Measurements from ENCODE around the gene TBX6.

TBX6 gene

GRCh38 chr16:30086291-30087140 lies 5.2 kb downstream of the TBX6 start:
- DNase-seq (ENCODE audit: low read depth, low spot score): no peak

GRCh38 chr16:30085820-30086219 lies 5.9 kb downstream of the TBX6 start:
- DNase-seq (ENCODE audit: low read depth, low spot score): no peak

- DNase-seq (ENCODE audit: low read depth, low spot score): no peak
Observed at GRCh38 chr16:30085247-30085646, 6.5 kb downstream of the TBX6 start.

- no peak for DNase-seq (ENCODE audit: low read depth, low spot score)
Observed at GRCh38 chr16:30084816-30085159, 6.9 kb downstream of the TBX6 start.

GRCh38 chr16:30084096-30084815 lies 7.5 kb downstream of the TBX6 start:
- no peak for DNase-seq (ENCODE audit: low read depth, low spot score)

- no peak for DNase-seq (ENCODE audit: low read depth, low spot score)
Observed at GRCh38 chr16:30083216-30084055, 8.3 kb downstream of the TBX6 start.

GRCh38 chr16:30082545-30083090 lies 9.1 kb downstream of the TBX6 start:
- DNase-seq (ENCODE audit: low read depth, low spot score): no peak

DNA sequence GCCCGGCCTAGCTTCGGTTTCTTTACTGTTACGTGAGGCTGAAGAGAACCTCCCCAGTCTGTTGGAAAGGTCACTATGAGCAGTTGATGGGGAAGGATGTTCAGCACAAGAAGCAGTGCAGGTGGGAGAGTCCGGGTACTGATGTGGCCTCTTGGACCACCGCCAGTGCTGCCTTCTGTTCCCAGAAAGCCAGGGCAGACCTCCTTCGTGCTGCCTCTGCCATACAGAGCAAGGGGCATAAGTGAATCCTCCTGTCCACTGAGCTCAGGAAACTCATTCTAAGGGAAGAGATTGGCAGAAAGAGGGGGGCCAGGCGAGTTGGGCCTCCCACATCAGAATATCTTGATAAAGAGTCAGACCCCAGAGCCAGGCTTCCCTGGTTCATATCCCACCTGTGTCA lies 12.2 kb downstream of the TBX6 start:
- no peak for DNase-seq (ENCODE audit: low read depth, low spot score)

- no peak for DNase-seq (ENCODE audit: low read depth, low spot score)
Observed at GRCh38 chr16:30078744-30079143, 13.0 kb downstream of the TBX6 start.

DNA sequence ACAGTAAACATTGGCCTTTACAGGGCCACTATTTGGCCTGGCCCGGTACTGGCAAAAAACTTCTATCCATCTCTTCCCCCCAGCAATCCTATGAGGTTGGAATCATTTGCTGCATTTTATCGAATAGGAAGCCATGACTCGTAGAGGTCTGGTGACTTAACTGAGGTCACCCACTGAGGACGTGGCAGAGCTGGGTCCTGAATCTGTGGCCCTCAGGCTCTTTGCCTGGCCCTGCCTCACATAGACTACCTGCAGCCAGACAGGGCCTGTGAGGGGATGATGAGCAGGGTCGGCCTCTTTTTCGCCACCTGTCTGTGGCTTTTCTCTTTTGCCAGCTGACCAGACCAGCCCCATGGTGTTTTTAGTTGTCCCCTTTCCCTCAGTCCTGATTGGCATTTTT lies 14.1 kb downstream of the TBX6 start:
- DNase-seq (ENCODE audit: low read depth, low spot score): no peak

DNA sequence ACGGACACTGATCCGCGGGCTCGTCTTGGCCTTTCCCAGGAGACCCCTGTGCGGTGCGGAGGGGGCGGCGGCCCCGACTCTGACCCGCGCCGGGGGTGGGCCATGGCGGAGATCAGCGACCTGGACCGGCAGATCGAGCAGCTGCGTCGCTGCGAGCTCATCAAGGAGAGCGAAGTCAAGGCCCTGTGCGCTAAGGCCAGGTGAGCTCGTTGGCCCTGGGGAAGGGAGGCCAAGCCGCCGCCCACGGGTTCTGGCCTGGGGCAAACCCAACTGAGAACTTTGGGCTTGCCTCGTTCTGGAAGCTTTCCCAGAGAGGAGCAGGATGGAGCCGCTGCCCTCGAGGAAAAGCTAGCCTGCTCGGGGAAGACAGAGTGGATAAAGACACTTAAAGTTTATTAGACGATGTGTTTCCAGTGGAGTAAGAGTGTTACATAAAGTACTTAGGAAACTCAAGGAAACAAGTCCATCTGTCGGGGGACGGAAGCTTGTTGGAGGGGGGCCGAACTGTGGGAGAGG lies 15.4 kb downstream of the TBX6 start:
- no peak for DNase-seq (ENCODE audit: low read depth, low spot score)

DNA sequence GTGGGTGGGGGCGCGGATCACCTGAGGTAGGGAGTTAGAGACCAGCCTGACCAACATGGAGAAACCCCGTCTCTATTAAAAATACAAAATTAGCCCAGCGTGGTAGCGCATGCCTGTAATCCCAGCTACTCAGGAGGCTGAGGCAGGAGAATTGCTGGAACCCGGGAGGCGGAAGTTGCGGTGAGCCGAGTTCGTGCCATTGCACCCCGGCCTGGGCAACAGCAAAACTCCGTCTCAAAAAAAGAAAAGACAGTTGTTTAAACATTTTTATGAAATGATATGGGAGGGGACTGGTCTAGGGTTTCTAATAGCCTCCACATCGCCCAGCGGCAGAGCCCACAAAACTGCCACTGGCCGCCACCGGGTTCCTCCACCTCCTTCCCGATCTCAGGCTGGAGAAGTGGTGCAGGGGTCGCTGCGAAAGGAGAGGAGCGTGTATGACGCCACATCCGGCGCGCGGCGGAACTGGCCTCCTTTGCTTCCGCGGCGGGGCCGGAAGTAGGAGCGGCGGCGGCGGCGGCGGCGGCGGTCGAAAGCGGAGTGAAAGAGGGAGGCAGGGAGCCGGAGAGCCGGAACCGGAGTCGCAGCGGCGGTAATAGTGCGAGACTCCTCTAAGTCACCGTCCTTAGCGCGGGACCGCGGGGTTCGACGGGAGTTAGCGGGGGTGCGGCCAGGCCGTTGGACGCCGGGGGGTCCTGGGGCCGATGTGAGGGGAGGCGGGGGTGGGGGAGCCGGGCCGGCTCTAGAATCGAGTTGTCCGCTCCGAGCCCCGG lies 16.0 kb downstream of the TBX6 start, which contains the start of gene PPP4C:
PPP4C (plus strand) TSS at position 492 of the 773 bp plus-strand sequence. CDS start 384 bp downstream, outside the sequence.
- DNase-seq (ENCODE audit: low read depth, low spot score): peak; percentile 74

DNA sequence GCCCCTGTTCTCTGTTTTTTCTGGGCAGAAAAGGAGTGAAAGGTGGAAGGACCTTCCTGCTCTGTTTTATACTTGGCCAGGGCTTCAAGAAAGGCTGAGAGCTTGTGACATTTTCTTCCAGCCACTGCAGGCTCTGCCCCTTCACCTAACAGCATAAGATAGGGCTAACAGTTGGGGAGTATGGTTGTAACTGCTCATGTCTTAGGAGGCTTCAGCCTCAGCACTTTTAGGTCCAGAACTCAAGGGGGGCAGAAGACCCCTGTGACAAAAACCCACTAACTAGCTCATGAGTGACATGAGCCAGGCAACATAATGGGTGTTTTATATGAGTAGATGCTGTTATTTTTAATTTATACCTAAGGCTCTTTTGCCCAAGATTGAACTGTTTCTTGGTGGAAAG lies 21.2 kb downstream of the TBX6 start:
- no peak for DNase-seq (ENCODE audit: low read depth, low spot score)

DNA sequence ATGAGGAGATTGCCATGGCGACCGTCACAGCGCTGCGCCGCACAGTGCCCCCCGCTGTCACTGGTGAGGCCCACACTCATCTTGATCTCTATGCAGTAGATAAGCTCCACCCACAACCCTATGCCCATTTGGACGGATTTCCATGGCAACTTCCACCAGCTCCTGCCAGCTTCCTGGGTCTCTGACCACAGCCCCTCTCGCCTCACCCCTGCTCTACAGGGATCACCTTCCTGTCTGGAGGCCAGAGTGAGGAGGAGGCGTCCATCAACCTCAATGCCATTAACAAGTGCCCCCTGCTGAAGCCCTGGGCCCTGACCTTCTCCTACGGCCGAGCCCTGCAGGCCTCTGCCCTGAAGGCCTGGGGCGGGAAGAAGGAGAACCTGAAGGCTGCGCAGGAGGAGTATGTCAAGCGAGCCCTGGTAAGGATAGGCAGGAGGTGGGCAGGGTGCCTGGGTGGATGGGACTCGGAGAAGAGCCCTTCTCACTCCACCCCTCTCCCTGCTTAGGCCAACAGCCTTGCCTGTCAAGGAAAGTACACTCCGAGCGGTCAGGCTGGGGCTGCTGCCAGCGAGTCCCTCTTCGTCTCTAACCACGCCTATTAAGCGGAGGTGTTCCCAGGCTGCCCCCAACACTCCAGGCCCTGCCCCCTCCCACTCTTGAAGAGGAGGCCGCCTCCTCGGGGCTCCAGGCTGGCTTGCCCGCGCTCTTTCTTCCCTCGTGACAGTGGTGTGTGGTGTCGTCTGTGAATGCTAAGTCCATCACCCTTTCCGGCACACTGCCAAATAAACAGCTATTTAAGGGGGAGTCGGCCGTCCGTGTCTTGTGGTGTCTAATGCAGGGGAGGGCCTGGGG lies 21.9 kb downstream of the TBX6 start:
- no peak for DNase-seq (ENCODE audit: low read depth, low spot score)

DNA sequence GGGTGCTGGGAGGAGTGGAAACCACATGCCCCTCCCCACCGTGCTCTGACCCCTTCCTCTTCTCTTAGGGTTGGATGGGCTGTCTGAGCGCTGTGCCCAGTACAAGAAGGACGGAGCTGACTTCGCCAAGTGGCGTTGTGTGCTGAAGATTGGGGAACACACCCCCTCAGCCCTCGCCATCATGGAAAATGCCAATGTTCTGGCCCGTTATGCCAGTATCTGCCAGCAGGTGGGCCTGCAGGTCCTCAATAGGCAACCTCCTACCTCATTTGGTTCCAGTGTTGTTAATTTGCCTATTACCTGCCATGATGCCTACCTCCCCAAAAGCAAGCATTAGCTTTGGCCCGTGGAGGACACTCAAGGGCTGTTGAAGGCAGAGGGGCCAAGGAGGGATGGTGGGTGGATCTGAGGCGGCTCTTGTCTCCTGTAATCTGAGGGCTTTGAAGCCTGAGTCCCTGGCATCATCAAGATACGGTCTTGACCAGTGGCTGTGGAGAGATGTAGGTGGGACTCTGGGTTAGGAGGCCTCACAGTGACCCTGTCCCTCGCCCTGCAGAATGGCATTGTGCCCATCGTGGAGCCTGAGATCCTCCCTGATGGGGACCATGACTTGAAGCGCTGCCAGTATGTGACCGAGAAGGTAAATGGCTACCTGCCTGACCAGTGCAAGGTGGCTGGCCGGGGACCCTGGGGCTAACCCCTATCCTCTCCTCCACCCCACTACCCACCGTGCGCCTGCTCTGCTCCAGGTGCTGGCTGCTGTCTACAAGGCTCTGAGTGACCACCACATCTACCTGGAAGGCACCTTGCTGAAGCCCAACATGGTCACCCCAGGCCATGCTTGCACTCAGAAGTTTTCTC lies 22.7 kb downstream of the TBX6 start:
- DNase-seq (ENCODE audit: low read depth, low spot score): no peak

GRCh38 chr16:30068333-30068732 lies 23.4 kb downstream of the TBX6 start:
- DNase-seq (ENCODE audit: low read depth, low spot score): no peak

DNA sequence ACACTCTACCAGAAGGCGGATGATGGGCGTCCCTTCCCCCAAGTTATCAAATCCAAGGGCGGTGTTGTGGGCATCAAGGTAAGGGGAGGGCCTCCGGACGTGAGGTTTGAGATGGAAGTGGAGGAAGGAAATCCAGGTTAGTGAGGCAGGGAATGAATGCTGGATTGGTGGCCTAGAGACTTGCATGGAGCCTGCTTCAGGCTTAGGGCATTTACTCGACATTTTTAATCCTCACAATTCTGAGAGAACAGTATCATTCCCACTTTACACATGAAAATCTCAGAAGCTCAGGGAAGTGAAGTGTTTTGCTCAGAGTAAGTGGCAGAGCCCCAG lies 24.2 kb downstream of the TBX6 start:
- DNase-seq (ENCODE audit: low read depth, low spot score): no peak

DNA sequence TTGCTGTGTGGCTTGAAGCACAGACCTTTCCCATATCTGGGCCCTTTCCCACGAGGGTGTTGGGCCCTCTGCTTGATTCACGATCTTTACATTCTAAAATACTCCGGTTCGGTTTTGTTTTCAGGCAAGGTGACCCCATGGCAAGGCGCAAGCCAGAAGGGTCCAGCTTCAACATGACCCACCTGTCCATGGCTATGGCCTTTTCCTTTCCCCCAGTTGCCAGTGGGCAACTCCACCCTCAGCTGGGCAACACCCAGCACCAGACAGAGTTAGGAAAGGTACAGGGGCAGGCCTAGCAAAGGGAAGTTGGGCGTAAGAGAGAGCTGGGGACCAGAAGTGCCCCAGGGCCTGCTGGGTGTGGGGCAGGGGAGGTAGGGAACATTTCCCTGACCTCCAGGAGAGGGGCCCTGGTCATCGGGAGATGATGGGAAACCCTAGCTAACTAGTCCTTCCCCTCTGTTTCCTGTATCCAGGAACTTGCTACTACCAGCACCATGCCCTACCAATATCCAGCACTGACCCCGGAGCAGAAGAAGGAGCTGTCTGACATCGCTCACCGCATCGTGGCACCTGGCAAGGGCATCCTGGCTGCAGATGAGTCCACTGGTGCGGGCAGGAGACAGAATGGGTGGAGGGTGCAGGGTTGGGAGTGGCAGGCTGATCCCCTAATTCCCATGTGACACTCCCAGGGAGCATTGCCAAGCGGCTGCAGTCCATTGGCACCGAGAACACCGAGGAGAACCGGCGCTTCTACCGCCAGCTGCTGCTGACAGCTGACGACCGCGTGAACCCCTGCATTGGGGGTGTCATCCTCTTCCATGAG lies 24.8 kb downstream of the TBX6 start:
- DNase-seq (ENCODE audit: low read depth, low spot score): no peak

All from smooth muscle cell of the brain vasculature (primary cell).